CD4-positive, alpha-beta T cell treated with Interferon alpha-2 for 1 hour (primary cell): Measurements from ENCODE around the gene SYTL2.
"Not testable (repeated sequence)": the region's sequence is repeated elsewhere in the genome, so short reads cannot be mapped to it uniquely, and the experiment has no call there.

ENCODE experiments used
- DNase-seq, 2 donors: peaks; one replicate each; pipeline ENCODE4 v3.0.0-alpha.2; 2020 to 2022

SYTL2 gene

GRCh38 chr11:85810871-85811611, at the start of gene SYTL2:
Gene SYTL2 (minus strand): TSS chr11:85811141. CDS start chr11:85757725, 53,416 bp downstream.
- peak; percentile 67 to 83 for DNase-seq

GRCh38 chr11:85859541-85859940, 48.6 kb upstream of the SYTL2 start:
- DNase-seq: not testable (repeated sequence)

- no peak for DNase-seq
These were observed 46.2 kb upstream of the SYTL2 start for GRCh38 chr11:85857098-85857497.

GRCh38 chr11:85855341-85855656, 44.4 kb upstream of the SYTL2 start, which contains the start of gene CCDC83:
Gene CCDC83 (plus strand): TSS chr11:85855383. CDS start chr11:85865124, 9,741 bp downstream.
- no peak for DNase-seq

- peak; percentile 90 to 95 for DNase-seq
These were observed 43.8 kb upstream of the SYTL2 start for GRCh38 chr11:85854557-85855340.

GRCh38 chr11:85854212-85854556, 43.2 kb upstream of the SYTL2 start:
- DNase-seq: no peak

GRCh38 chr11:85853541-85853940, 42.6 kb upstream of the SYTL2 start:
- not testable (repeated sequence) for DNase-seq

GRCh38 chr11:85852754-85853153, 41.8 kb upstream of the SYTL2 start:
- DNase-seq: not testable (repeated sequence)

GRCh38 chr11:85848556-85848955, 37.6 kb upstream of the SYTL2 start:
- no peak for DNase-seq

- no peak for DNase-seq
These were observed 37.1 kb upstream of the SYTL2 start for GRCh38 chr11:85848006-85848405.

GRCh38 chr11:85847436-85847835, 36.5 kb upstream of the SYTL2 start:
- no peak for DNase-seq

GRCh38 chr11:85845124-85845631, 34.2 kb upstream of the SYTL2 start:
- DNase-seq: no peak

GRCh38 chr11:85844439-85845123, 33.6 kb upstream of the SYTL2 start:
- no peak for DNase-seq

- no peak for DNase-seq
These were observed 33.0 kb upstream of the SYTL2 start for GRCh38 chr11:85843929-85844328.

- DNase-seq: not testable (repeated sequence)
These were observed 30.0 kb upstream of the SYTL2 start for GRCh38 chr11:85840932-85841331.

GRCh38 chr11:85835729-85836128, 24.8 kb upstream of the SYTL2 start:
- DNase-seq: no peak

- DNase-seq: no peak
These were observed 24.3 kb upstream of the SYTL2 start for GRCh38 chr11:85835263-85835662.

- DNase-seq: no peak
These were observed 20.1 kb upstream of the SYTL2 start for GRCh38 chr11:85831050-85831449.

- no peak for DNase-seq
These were observed 18.2 kb upstream of the SYTL2 start for GRCh38 chr11:85829172-85829571.

GRCh38 chr11:85828640-85828978, 17.7 kb upstream of the SYTL2 start:
- DNase-seq: no peak

GRCh38 chr11:85827748-85828639, 17.1 kb upstream of the SYTL2 start:
- DNase-seq: peak in 1 of 2 donors; percentile 65

GRCh38 chr11:85826116-85826855, 15.3 kb upstream of the SYTL2 start:
- peak in 1 of 2 donors; percentile 25 for DNase-seq
